ENCODE results near the gene POLH.

DNA sequence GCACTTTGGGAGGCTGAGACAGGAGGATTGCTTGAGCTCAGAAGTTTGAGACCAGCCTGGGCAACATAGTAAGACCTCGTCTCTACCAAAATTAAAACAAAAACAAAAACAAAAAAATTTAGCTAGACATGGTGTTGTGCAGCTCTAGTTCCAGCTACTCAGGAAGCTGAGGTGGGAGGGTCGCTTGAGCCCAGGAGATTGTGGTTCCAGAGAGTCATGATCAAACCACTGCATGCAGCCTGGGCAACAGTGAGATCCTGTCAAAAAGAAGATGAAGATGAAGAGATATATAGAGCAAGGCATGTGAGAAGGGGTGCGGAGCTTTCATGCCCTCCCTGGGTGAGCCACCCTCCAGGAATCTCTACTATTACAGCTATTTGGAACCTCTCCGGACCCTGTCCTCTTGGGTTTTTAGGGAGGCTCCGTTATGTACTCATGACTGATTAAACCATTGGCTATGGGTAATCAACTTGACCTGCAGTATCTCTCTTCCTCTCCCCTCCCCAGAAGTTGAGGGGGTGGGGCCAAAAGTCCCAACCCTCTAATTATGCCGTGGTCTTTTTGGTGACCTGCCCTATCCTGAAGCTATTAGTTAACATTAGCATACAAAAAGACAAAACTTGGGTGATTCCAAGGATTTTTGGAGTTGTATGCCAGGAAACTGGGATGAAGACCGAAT, 9.0 kb downstream of the POLH start:
- TF ChIP-seq, protein P1, sequence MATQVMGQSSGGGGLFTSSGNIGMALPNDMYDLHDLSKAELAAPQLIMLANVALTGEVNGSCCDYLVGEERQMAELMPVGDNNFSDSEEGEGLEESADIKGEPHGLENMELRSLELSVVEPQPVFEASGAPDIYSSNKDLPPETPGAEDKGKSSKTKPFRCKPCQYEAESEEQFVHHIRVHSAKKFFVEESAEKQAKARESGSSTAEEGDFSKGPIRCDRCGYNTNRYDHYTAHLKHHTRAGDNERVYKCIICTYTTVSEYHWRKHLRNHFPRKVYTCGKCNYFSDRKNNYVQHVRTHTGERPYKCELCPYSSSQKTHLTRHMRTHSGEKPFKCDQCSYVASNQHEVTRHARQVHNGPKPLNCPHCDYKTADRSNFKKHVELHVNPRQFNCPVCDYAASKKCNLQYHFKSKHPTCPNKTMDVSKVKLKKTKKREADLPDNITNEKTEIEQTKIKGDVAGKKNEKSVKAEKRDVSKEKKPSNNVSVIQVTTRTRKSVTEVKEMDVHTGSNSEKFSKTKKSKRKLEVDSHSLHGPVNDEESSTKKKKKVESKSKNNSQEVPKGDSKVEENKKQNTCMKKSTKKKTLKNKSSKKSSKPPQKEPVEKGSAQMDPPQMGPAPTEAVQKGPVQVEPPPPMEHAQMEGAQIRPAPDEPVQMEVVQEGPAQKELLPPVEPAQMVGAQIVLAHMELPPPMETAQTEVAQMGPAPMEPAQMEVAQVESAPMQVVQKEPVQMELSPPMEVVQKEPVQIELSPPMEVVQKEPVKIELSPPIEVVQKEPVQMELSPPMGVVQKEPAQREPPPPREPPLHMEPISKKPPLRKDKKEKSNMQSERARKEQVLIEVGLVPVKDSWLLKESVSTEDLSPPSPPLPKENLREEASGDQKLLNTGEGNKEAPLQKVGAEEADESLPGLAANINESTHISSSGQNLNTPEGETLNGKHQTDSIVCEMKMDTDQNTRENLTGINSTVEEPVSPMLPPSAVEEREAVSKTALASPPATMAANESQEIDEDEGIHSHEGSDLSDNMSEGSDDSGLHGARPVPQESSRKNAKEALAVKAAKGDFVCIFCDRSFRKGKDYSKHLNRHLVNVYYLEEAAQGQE (IDR thresholded peaks at IDR 0.05; ENCODE audit: insufficient read depth in 1 of 2, low read depth in 2 of 2, low read length in 2 of 2) = no peak
- TF ChIP-seq POLR2AphosphoS5 (IDR thresholded peaks at IDR 0.05; ENCODE audit: low read depth, low read length) (no peak), SIN3A (IDR thresholded peaks at IDR 0.05; ENCODE audit: borderline replicate concordance, insufficient read depth, low read length) (no peak), TAF1 (IDR thresholded peaks at IDR 0.05; ENCODE audit: borderline replicate concordance, insufficient read depth, low read length) (no peak), FOXP2 (optimal IDR thresholded peaks at IDR 0.05; ENCODE audit: borderline replicate concordance, extremely low read depth, extremely low read length, insufficient read depth) (no peak)

Measured in PFSK-1 (cell line).